SK-N-SH (cell line): ENCODE data around the gene CDKN2B-AS1. TPM values are rescaled to one million over a fixed set of nuclear protein-coding genes. Genes with fewer than 3 reads are reported as not detected.

Experiments used
- CTCF ChIA-PET: fragments of 300-600, 350-600 bp; formaldehyde crosslinking; extraction: SDS; loops from one replicate; lab custom pipeline; 2021; lab: Yijun Ruan, JAX
- POLR2A ChIA-PET: fragments of 350-600 bp; sonication (Branson Sonifier 250); formaldehyde crosslinking; extraction: SDS; loops from one replicate; lab custom pipeline; 2020; ENCODE audit warnings: antibody characterized with exemption, inconsistent platforms; lab: Yijun Ruan, JAX
- DNase-seq: peaks from one replicate; pipeline ENCODE4 v3.0.0; 2012
- H2AFZ ChIP-seq: fragments of 200-600 bp; sonication (generic); 2 replicates; pipeline ENCODE4 v1.8.1; 2016; ENCODE audit warnings: antibody characterized with exemption, mild to moderate bottlenecking, low read depth
- H3F3A ChIP-seq: fragments of 200-600 bp; sonication (generic); replicated peaks from 2 replicates; pipeline ENCODE3; 2016; ENCODE audit warnings: antibody characterized with exemption, mild to moderate bottlenecking; ENCODE audit not compliant: insufficient read depth
- H3K27ac ChIP-seq, 2 experiments: fragments of 200-500 bp in 1 of 2; fragments of 200-600 bp in 1 of 2; sonication (Bioruptor generic) in 1 of 2; sonication (generic), shearing (Covaris generic) in 1 of 2; 2 replicates each; pipeline versions ENCODE4 v1.5.1 to v1.6.1; 2014 to 2016; ENCODE audit warnings: low read depth in 2 of 2, inconsistent platforms in 1 of 2, low read length in 1 of 2, mild to moderate bottlenecking in 1 of 2, mixed read lengths in 1 of 2
- H3K27me3 ChIP-seq: fragments of 200-600 bp; sonication (generic), shearing (Covaris generic); 2 replicates; pipeline ENCODE4 v1.6.1; 2016; ENCODE audit warnings: mixed run types; ENCODE audit not compliant: insufficient read depth
- H3K36me3 ChIP-seq, 2 experiments: fragments of 200-500 bp in 1 of 2; fragments of 200-600 bp in 1 of 2; sonication (Bioruptor generic) in 1 of 2; sonication (generic) in 1 of 2; replicated peaks in 1 of 2; 2 replicates each; pipeline versions ENCODE3 to v1.5.1; 2014 to 2016; ENCODE audit warnings: low read length in 1 of 2, mild to moderate bottlenecking in 1 of 2; ENCODE audit not compliant: insufficient read depth in 2 of 2, control insufficient read depth in 1 of 2
- H3K4me1 ChIP-seq, 2 experiments: fragments of 200-500 bp in 1 of 2; fragments of 200-600 bp in 1 of 2; sonication (Bioruptor generic) in 1 of 2; sonication (generic), shearing (Covaris generic) in 1 of 2; 2 replicates each; pipeline versions ENCODE4 v1.5.1 to v1.6.1; 2014 to 2016; ENCODE audit warnings: low read depth in 1 of 2, low read length in 1 of 2, mixed run types in 1 of 2; ENCODE audit not compliant: insufficient read depth in 2 of 2, control insufficient read depth in 1 of 2
- H3K4me2 ChIP-seq: fragments of 200-600 bp; sonication (generic), shearing (Covaris generic); 2 replicates; pipeline ENCODE4 v1.6.1; 2017; ENCODE audit warnings: mixed run types
- H3K4me3 ChIP-seq, 2 experiments: fragments of 200-500 bp in 1 of 2; fragments of 200-600 bp in 1 of 2; sonication (Bioruptor generic) in 1 of 2; sonication (generic), shearing (Covaris generic) in 1 of 2; 2 replicates each; pipeline versions ENCODE4 v1.5.1 to v1.8.1; 2014 to 2016; ENCODE audit warnings: low read depth in 2 of 2, inconsistent platforms in 1 of 2, low read length in 1 of 2, mild to moderate bottlenecking in 1 of 2, mixed read lengths in 1 of 2, moderate library complexity in 1 of 2
- H3K79me2 ChIP-seq: fragments of 200-600 bp; sonication (generic); 2 replicates; pipeline ENCODE4 v1.8.1; 2017; ENCODE audit warnings: mild to moderate bottlenecking; ENCODE audit not compliant: insufficient read depth
- H3K9ac ChIP-seq: fragments of 200-600 bp; sonication (generic); 2 replicates; pipeline ENCODE4 v1.6.1; 2017; ENCODE audit warnings: mixed run types
- H3K9me2 ChIP-seq: fragments of 200-600 bp; sonication (generic); 2 replicates; pipeline ENCODE4 v1.6.1; 2017; ENCODE audit warnings: mixed run types
- H3K9me3 ChIP-seq: fragments of 200-600 bp; sonication (generic); 2 replicates; pipeline ENCODE4 v1.6.1; 2017; ENCODE audit warnings: mixed run types, mild to moderate bottlenecking, moderate library complexity
- H4K20me1 ChIP-seq: fragments of 200-600 bp; sonication (generic); 2 replicates; pipeline ENCODE4 v1.6.1; 2017; ENCODE audit warnings: mild to moderate bottlenecking, mixed run types; ENCODE audit not compliant: insufficient read depth
- FOXM1 ChIP-seq: IDR thresholded peaks from 2 replicates; pipeline ENCODE4 v1.4.0; 2012; ENCODE audit warnings: low read depth, mild to moderate bottlenecking
- MXI1 ChIP-seq: IDR thresholded peaks from 2 replicates; pipeline ENCODE4 v1.6.1; 2012; ENCODE audit warnings: mild to moderate bottlenecking, low read depth, low read length, improper control_type of control experiment
- TCF12 ChIP-seq: IDR thresholded peaks from 2 replicates; pipeline ENCODE4 v1.4.0; 2012
- YY1 ChIP-seq: IDR thresholded peaks from 2 replicates; pipeline ENCODE4 v1.4.0; 2012; ENCODE audit warnings: low read depth, mild to moderate bottlenecking
- polyA plus RNA-seq, 3 experiments: library from polyadenylated mRNA; depleted of rRNA; stranded (reverse); fragments of >200 nt; gene quantifications; 2 replicates each; pipeline ENCODE4 v1.2.3, GENCODE V29; 2012
- TF ChIP-seq, protein P1 (sequence below): IDR thresholded peaks from 2 replicates; pipeline ENCODE4; 2012
- TF ChIP-seq, protein P2 (sequence below): fragments of 150-350 bp; IDR thresholded peaks from 2 replicates; pipeline ENCODE4 v1.6.1; 2016; ENCODE audit warnings: mild to moderate bottlenecking, low read depth, low read length
- TF ChIP-seq, protein P3 (sequence below): fragments of 200-600 bp; sonication (generic); IDR thresholded peaks from 2 replicates; pipeline ENCODE4 v1.6.1; 2017; ENCODE audit warnings: antibody characterized with exemption, mild to moderate bottlenecking, moderate library complexity
- TF ChIP-seq, protein P4 (sequence below): IDR thresholded peaks from 2 replicates; pipeline ENCODE4 v1.4.0; 2012; ENCODE audit warnings: low read depth

The CDKN2B-AS1 gene
- polyA plus RNA-seq, 1 of the 3 experiments (the other 2 are of a cell fraction) = 0.25 TPM

DNA sequence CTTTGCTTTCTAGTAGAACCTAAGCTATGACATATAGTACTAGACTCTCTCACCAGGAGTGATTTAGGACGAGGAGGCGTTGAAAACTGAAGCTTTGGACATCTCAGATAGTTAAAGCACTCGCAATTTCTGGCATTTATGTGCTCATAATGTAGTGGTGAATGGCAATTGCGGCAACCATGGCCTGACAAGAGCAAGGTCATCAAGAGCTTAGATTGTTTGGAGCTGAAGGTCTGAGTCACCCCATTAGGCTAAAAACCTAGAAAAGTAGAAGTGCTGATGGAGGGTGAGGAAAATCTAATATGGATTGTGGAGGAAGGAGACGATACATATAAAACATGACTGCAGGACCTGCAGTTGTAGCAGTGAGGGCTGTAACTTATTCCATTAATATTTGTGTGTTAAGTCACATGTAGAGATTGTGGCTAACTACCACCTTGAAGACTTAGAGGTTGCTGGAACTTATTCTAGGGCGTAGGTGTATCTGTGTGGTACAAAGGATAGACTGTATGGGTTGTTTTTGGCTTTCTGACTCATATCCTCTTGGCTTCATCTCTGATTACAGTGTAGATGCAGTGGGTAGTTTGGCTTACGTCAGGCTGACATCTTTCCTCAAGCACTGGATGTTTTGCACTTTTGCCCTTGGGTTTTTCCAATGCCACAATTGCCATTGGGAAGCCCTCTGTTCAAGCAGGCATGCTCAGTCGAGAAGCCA lies 153.4 kb downstream of the CDKN2B-AS1 start (continued):
- TF ChIP-seq, protein P1, sequence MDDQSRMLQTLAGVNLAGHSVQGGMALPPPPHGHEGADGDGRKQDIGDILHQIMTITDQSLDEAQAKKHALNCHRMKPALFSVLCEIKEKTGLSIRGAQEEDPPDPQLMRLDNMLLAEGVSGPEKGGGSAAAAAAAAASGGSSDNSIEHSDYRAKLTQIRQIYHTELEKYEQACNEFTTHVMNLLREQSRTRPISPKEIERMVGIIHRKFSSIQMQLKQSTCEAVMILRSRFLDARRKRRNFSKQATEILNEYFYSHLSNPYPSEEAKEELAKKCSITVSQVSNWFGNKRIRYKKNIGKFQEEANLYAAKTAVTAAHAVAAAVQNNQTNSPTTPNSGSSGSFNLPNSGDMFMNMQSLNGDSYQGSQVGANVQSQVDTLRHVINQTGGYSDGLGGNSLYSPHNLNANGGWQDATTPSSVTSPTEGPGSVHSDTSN = peak; percentile 78
- TF ChIP-seq, protein P2, sequence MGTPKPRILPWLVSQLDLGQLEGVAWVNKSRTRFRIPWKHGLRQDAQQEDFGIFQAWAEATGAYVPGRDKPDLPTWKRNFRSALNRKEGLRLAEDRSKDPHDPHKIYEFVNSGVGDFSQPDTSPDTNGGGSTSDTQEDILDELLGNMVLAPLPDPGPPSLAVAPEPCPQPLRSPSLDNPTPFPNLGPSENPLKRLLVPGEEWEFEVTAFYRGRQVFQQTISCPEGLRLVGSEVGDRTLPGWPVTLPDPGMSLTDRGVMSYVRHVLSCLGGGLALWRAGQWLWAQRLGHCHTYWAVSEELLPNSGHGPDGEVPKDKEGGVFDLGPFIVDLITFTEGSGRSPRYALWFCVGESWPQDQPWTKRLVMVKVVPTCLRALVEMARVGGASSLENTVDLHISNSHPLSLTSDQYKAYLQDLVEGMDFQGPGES = no peak
- TF ChIP-seq FOXM1 = no peak
- TF ChIP-seq MXI1 = no peak
- TF ChIP-seq, protein P3, sequence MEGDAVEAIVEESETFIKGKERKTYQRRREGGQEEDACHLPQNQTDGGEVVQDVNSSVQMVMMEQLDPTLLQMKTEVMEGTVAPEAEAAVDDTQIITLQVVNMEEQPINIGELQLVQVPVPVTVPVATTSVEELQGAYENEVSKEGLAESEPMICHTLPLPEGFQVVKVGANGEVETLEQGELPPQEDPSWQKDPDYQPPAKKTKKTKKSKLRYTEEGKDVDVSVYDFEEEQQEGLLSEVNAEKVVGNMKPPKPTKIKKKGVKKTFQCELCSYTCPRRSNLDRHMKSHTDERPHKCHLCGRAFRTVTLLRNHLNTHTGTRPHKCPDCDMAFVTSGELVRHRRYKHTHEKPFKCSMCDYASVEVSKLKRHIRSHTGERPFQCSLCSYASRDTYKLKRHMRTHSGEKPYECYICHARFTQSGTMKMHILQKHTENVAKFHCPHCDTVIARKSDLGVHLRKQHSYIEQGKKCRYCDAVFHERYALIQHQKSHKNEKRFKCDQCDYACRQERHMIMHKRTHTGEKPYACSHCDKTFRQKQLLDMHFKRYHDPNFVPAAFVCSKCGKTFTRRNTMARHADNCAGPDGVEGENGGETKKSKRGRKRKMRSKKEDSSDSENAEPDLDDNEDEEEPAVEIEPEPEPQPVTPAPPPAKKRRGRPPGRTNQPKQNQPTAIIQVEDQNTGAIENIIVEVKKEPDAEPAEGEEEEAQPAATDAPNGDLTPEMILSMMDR = no peak

DNA sequence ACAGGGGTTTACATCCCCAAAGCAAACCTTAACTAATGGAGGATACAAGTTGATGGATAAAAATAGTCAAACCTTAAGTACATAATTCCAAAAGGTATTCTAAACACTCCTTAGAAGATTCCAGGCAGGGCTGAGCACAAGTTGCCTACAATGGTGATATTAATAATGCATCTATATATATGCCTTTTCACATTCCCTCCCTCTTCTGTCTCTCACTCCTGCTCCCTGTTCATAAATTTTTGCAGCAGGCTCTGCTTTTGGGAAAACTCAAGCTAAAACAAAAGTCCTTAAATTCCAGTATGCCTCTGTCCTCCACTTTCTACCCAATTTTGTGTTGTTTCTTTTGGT lies 153.9 kb downstream of the CDKN2B-AS1 start:
- TF ChIP-seq YY1 = no peak
- TF ChIP-seq, all 33 proteins: peak for 0
- H3K27ac ChIP-seq = peak overlapping the region; percentile 43 to 58; a peak in 3 of 4 replicates
- no peak for DNase-seq
- ChIA-PET POLR2A (no interaction called here), CTCF (no interaction called here)
- no peaks in the 10 kb centered on the region for H3K79me2 ChIP-seq
- H3K9me2 ChIP-seq = no peaks in the 10 kb centered on the region
- H3K27me3 ChIP-seq = no peaks in the 10 kb centered on the region
- H3K9me3 ChIP-seq = no peaks in the 10 kb centered on the region
- H3K4me2 ChIP-seq = peak overlapping the region; percentile 18; the same call in 1 of the 2 replicates
- no peak overlapping the region for H2AFZ ChIP-seq
- H3F3A ChIP-seq = peaks cover 6% of the 10 kb centered on the region
- no peak overlapping the region for H3K9ac ChIP-seq
- no peak overlapping the region for H3K4me3 ChIP-seq
- no peaks in the 10 kb centered on the region for H3K36me3 ChIP-seq
- no peaks in the 10 kb centered on the region for H4K20me1 ChIP-seq
- H3K4me1 ChIP-seq = no peaks in the 10 kb centered on the region

DNA sequence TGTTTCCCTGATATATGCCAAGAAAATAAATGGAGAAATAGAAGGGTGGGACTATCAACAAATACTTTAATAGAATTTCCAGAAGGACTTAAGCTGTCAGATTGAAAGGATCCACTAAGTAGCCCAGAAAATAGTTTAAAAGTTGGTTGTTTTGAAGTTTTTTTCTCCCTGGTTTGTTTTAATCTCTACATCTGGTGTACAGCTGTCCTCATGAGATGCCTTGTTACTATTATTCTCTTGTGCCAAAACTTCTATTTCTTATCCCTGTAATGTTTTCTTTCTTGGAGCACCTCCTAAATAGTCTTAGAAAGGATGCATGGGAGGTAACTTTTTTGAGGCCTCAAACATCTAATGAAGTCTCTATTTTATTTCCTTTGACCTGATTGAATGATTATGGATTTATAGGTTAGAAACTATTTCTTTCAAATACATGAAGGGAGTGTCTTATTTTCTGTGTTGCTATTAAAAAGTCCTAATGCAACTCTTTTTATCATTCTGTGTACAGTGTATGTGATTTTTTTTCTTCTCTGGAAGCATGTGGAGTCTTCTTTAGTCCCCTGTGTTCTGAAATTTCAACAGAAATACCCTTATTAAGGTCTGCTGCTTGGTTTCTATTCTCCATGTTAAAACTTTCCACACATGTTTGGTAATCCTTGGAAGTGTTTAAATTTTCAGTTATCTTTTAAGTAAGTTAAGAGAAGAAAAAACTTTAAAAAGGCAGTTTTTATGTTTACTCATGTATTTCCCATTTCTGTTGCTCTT lies 154.5 kb downstream of the CDKN2B-AS1 start:
- peaks cover 6% of the 10 kb centered on the region for H3F3A ChIP-seq
- no peak for DNase-seq
- no peaks in the 10 kb centered on the region for H4K20me1 ChIP-seq
- no peaks in the 10 kb centered on the region for H3K9me2 ChIP-seq
- H3K9me3 ChIP-seq = no peaks in the 10 kb centered on the region
- ChIA-PET CTCF (no interaction called here), POLR2A (no interaction called here)
- peak; percentile 67 for TF ChIP-seq TCF12
- TF ChIP-seq, protein P4, sequence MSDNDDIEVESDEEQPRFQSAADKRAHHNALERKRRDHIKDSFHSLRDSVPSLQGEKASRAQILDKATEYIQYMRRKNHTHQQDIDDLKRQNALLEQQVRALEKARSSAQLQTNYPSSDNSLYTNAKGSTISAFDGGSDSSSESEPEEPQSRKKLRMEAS = no peak
- peak overlapping the region; percentile 43 to 58; a peak in 3 of 4 replicates for H3K27ac ChIP-seq
- H3K79me2 ChIP-seq = no peaks in the 10 kb centered on the region
- H3K4me2 ChIP-seq = no peak overlapping the region
- no peaks in the 10 kb centered on the region for H3K36me3 ChIP-seq
- H3K4me1 ChIP-seq = no peaks in the 10 kb centered on the region
- H3K9ac ChIP-seq = no peak overlapping the region
- H3K4me3 ChIP-seq = no peak overlapping the region
- H2AFZ ChIP-seq = no peak overlapping the region
- no peaks in the 10 kb centered on the region for H3K27me3 ChIP-seq
